Left kidney (tissue), 2 donors: Measurements from ENCODE around the gene RABIF. TPM values are rescaled to one million over a fixed set of nuclear protein-coding genes. Genes with fewer than 3 reads are reported as not detected.
A peak's percentile ranks its signal among the peaks of the same experiment; 100 is the strongest.

Experiments used
- DNase-seq: peaks from one replicate; pipeline ENCODE4 v3.0.0-alpha.2; 2013
- polyA plus RNA-seq: library from polyadenylated mRNA; unstranded; fragments of 120-200 nt; gene quantifications from one replicate; pipeline ENCODE4 v1.2.1, GENCODE V29; 2013; ENCODE audit not compliant: insufficient read length

RABIF gene
- polyA plus RNA-seq, 1 donor = 11.8 TPM

- DNase-seq = no peak
Observed at GRCh38 chr1:202880062-202880461, 8.9 kb downstream of the RABIF start.

GRCh38 chr1:202879128-202879527 is 9.8 kb downstream of the RABIF start:
- no peak for DNase-seq

DNA sequence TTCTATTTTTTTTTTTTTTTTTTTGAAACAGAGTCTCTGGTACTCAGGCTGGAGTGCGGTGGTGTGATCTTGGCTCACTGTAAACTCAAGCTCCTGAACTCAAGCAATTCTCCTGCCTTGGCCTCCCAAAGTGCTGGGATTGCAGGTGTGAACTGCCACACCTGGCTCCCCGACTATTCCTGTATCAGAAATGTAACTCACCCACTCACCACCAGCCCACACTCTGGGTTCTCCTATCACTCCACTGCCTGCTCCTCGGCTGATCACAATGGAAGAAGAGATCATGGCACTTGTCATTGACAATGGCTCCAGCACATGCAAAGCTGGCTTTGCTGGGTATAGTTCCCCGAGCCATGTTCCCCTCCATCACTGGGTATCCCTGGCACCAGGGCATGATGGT is 15.9 kb downstream of the RABIF start:
- DNase-seq = no peak

- DNase-seq = no peak
Observed at GRCh38 chr1:202871367-202871766, 17.6 kb downstream of the RABIF start.

- DNase-seq = no peak
Observed at GRCh38 chr1:202862679-202863560, 26.0 kb downstream of the RABIF start.

- DNase-seq = peak; percentile 91
Observed at GRCh38 chr1:202861420-202862132, 27.4 kb downstream of the RABIF start.

DNA sequence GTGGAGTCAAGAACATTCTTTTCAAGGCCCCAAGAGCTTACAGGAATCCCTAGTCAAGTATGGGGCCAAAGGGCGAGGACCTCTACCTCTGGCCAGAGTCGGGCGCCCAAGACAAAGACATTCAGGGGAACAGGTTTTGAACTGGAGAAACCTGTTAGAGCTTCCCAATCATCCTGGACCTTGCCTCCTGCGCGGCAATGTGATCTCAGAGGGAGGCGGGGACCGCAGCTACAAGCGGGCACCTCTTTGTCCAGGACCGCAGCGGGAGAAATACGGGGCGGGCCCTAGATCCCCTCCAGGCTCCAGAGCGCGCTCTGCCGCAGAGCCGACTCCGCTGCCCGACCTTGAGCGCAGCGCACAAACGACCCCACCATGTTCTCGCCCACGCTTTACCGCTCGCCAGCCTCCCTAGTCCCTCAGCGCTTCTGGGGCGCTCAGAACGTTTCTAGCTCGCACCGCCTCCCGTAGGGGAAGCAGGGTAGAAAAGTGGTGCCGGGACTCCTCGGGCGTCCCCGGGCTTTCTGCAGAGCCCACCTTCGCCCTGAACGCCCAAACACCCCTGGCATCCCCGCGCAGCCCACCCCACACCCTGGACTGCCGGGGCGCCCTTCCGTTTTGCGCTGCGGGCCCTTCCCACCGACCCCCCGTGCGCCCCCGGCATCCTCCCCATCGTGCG is 28.1 kb downstream of the RABIF start:
- DNase-seq = peak; percentile 65

DNA sequence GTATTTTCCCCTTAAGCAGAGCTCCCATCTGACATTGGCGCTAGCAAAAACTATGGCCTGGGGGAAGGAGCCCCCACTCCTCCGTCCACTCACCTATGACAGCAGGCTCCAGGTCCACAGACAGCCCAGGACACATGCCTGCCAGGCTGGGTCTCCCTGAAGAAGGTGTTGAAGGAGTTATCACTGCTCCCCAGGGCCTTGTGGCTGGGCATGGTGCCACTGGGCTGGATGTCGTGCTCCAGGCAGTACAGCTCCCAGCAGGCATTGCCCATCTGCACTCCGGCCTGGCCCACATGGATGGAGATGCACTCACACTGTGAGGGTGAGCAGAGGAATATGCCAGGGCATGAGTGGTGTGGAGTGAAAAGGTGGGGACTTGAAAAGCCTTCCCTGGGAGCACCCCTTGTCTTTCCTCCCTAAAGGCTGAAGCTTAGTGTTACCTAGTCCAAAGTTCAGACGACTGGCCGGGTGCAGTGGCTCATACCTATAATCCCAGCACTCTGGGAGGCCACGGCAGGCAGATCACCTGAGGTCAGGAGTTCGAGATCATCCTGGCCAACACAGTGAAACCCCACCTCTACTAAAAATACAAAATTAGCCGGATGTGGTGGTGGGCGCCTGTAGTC is 30.0 kb downstream of the RABIF start:
- DNase-seq = no peak

- peak; percentile 17 for DNase-seq
Observed at GRCh38 chr1:202858331-202858730, 30.6 kb downstream of the RABIF start.

DNA sequence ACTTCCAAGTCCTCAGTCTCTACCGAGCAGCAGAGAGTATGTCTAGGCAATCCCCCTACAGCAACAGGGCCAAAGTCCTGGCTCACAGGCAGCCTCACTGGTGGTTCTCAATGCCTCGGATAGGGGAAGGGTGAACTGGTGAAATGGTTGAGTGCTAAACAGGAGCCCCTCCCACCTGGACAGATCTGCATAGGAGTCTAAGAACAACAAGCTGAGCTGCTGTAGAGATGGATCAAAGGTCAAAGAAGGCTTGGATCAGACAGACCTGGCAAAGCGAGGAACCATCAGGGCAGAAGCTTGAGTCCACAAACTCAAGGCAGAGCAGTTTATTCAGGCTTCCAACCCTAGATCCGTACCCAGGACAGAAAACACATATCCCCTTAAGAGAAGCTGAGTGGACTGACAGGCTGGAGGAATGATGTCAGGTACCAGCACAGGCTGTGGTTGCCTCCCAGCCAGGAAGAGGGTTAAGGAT is 31.8 kb downstream of the RABIF start:
- DNase-seq = no peak

DNA sequence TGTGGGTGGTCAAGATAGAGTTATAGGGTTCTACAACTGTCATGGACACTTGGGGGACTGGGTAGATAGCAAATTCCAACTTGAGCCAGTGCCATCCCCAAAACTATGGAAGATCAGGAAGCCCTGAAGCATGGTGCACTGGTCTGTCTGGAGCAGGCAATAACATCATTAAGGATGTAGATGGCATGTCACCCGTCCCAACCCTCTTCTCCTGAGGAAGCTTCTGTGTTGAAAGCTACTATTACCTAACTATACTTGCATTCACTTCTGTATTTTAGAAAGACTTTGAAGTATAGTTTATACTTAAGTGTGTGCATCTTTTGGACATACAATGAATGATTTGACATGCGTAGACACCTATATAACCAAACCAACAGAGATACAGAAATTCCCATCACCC is 32.9 kb downstream of the RABIF start:
- DNase-seq = no peak

DNA sequence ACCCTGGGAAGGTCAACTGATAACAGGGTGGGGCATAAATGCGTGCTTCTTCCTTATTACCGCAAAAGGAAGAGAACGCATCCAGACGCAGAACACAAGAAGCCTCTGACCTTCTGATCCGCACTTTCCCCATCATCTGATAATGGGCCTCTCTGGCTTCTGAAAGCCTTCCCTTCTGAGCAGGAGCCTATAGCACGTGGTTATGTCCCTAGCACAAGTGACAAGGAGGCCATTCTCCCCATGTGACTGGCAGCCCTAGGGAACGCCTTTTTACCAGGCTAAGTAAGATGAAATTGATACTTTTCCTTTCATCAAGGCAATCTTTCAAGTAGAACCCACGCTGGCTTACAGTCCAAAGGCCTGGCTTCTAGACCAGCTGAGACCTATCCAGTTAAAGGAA is 34.2 kb downstream of the RABIF start:
- DNase-seq = no peak

DNA sequence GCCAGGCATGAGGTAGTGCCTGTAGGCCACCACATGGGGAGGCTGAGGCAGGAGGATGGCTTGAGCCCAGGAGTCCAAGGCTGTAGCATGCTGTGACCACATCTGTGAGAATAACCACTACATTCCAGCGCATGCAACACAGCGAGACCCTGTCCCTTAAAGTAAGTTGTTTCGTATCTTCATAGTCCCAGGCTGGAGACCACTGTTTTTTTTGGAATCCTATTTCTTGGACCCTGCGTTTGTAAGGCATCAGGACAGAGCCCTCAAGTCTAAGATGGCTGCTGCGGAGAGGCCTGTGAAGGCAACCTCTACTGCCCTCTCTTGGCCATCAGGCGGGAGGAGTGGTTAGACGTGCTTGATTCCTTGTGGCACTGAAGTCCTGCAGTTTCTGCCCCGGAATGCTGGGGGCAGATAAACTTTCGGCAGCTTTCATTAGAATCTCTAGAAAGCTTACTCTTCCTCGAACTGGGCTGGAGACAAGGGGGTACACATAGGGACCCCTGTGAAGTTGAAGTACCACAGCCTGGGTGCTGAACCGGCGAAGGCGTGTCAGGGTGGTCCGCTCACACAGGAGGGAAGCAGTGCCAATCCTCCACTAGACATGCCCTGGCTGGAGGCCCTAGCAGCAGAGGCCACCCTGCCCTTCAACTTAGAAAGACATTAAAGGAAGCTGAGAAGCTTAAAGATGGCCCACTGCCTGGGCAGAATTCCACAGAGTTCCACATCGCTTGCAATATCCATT is 36.6 kb downstream of the RABIF start:
- peak; percentile 25 for DNase-seq

DNA sequence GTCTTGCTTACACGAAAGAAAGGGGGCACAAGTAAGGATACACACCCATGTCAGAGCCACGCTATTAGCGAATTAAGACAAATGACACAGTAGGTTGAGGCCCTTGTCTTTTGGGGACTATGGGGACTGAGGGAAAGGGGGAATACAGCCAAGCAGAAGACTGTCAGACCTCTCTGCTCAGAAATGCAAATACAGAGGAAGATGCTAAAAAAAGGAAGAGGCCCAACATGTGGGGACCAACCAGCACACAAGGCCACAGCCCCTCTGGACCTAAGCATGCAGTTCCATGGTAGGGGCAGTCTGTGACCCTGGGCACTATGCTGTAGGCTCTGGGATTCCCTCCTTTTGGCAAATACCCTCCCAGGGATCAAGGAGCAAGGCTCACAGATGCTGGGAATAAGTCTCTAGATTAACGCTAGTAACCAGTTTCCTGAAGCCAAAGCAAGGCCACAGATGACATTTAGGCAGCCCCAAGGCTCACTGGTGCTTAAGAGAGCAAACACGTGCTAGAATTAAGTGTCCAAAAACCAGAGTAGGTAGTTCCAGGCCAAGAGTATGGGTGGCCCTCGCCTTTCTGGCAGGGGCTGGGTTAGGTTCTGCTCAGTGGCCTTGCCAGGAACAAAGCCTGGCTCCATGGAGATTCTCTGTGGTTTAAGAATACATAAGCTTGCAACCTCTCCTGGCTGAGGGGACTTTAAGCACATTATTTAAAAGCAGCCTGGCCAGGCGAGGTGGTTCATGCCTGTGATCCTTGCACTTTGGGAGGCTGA is 38.2 kb downstream of the RABIF start:
- DNase-seq = no peak

DNA sequence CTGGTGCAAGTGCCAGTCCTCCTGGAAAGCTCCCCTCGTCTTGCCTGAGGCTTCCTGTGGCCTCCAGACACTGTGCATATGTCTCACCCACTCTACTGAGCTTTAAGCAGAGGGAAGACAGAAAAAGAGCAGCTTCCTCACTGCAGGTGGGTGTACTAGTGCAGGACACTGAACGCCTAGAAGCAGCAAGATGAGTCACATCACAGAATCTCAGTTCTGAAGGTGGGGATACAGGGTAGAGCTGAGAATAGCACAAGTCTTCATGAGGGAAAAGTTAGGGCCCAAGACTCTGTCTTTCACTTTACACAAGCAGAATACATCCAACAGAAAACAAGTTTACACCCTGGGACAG is 40.8 kb downstream of the RABIF start:
- no peak for DNase-seq

- no peak for DNase-seq
Observed at GRCh38 chr1:202844935-202845334, 44.0 kb downstream of the RABIF start.

DNA sequence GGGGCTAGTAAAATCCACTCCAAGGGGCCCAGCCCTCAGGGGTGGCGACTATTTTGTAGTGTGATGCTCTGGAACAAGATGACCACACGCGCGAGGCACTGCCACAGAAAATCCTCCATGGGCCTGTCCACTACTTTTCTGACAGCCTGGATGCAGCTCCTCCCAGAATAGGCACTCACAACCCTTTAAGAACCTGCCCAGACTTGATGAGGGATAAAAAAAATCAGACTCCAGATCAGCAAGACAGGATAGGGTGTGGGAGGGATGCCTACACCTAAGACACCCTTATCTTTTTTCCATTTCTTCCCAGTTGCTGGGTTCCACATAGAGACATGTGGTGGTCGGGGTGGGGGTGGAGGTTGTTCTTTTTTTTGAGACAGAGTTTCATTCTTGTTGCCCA is 44.7 kb downstream of the RABIF start:
- no peak for DNase-seq

DNA sequence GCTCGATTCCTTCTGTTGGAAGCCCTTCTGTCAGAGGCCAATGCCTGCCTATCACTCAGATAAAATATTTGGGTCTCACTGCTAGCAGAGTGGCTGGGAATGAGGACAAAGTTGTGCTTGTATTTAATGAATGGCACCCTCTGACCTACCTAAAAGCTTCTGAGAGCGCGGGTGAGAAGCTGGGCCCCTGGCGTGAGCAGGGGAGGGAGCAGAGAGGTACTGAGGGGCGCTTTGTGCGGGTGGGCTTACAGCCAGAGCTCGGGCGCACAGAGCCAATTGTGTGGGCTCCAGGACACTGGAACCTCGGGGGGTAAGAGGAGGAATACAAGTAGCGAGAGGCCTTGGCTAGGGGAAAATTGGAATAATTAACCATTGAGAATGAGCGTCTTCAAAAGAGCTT is 45.9 kb downstream of the RABIF start:
- no peak for DNase-seq

DNA sequence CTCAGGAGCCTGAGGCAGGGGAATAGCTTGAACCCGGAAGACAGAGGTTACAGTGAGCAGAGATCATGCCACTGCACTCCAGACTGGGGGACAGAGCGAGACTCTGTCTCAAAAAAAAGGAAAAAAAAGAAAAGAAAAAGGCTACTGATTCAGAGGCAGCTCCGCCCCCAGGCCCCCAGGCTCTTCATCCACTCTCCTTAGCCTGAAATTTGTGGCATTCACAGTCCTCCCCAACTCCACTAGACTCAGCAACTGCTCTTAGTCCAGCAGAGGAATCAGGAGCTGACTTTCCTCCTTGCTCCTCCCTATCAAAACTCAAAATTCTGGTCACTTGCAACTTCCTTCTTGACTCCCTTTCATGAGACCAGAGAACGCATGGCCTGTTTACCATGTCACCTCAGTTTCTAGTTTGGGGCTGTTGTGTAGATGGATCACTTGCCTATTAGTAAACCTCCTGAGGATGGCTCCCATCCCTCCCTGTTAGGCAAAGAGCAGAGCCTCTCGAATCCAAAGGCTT is 51.1 kb downstream of the RABIF start:
- no peak for DNase-seq

GRCh38 chr1:202836623-202837403 is 52.1 kb downstream of the RABIF start:
- no peak for DNase-seq
